GM12865 (cell line): ENCODE measurements around the gene TAS1R2.

Experiments used
- DNase-seq: peaks from one replicate; pipeline ENCODE4 v3.0.0; 2010; ENCODE audit warnings: low read depth
- H3K4me3 ChIP-seq: 2 replicates; pipeline ENCODE4 v1.5.1; 2011; ENCODE audit warnings: mild to moderate bottlenecking, low read depth, low read length, control low read depth
- TF ChIP-seq, protein P1 (sequence below): IDR thresholded peaks from 2 replicates; pipeline ENCODE4 v1.5.1; 2011; ENCODE audit warnings: low read length, control low read depth, low read depth, inconsistent platforms; ENCODE audit not compliant: insufficient read depth; ENCODE audit errors: missing control alignments

The TAS1R2 gene

GRCh38 chr1:18809953-18810899 lies 49.2 kb downstream of the TAS1R2 start:
- no peak overlapping the region for H3K4me3 ChIP-seq
- TF ChIP-seq, protein P1, sequence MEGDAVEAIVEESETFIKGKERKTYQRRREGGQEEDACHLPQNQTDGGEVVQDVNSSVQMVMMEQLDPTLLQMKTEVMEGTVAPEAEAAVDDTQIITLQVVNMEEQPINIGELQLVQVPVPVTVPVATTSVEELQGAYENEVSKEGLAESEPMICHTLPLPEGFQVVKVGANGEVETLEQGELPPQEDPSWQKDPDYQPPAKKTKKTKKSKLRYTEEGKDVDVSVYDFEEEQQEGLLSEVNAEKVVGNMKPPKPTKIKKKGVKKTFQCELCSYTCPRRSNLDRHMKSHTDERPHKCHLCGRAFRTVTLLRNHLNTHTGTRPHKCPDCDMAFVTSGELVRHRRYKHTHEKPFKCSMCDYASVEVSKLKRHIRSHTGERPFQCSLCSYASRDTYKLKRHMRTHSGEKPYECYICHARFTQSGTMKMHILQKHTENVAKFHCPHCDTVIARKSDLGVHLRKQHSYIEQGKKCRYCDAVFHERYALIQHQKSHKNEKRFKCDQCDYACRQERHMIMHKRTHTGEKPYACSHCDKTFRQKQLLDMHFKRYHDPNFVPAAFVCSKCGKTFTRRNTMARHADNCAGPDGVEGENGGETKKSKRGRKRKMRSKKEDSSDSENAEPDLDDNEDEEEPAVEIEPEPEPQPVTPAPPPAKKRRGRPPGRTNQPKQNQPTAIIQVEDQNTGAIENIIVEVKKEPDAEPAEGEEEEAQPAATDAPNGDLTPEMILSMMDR: no peak
- DNase-seq: no peak

- H3K4me3 ChIP-seq: no peak overlapping the region
- DNase-seq: no peak
- TF ChIP-seq, protein P1: no peak
Observed at GRCh38 chr1:18808550-18808949, 50.9 kb downstream of the TAS1R2 start.

GRCh38 chr1:18807334-18808063 lies 52.0 kb downstream of the TAS1R2 start:
- DNase-seq: no peak
- TF ChIP-seq, protein P1: no peak
- H3K4me3 ChIP-seq: no peak overlapping the region

GRCh38 chr1:18805925-18806849 lies 53.3 kb downstream of the TAS1R2 start:
- TF ChIP-seq, protein P1: no peak
- no peak for DNase-seq
- H3K4me3 ChIP-seq: no peak overlapping the region

- TF ChIP-seq, protein P1: no peak
- DNase-seq: no peak
- no peak overlapping the region for H3K4me3 ChIP-seq
Observed at GRCh38 chr1:18805150-18805879, 54.1 kb downstream of the TAS1R2 start.

GRCh38 chr1:18803851-18804250 lies 55.6 kb downstream of the TAS1R2 start:
- H3K4me3 ChIP-seq: no peak overlapping the region
- TF ChIP-seq, protein P1: no peak
- DNase-seq: no peak
